Erythroblast (primary cell): ENCODE measurements around the gene HMGA1.

Source experiments
- GATA1 ChIP-seq: IDR thresholded peaks from 2 replicates; pipeline ENCODE4 v1.6.1; 2011; ENCODE audit warnings: low read depth, mild to moderate bottlenecking, control low read depth, low read length, moderate library complexity
- POLR2A ChIP-seq: IDR thresholded peaks from 2 replicates; pipeline ENCODE4 v1.6.1; 2011; ENCODE audit warnings: mild to moderate bottlenecking, low read length

DNA sequence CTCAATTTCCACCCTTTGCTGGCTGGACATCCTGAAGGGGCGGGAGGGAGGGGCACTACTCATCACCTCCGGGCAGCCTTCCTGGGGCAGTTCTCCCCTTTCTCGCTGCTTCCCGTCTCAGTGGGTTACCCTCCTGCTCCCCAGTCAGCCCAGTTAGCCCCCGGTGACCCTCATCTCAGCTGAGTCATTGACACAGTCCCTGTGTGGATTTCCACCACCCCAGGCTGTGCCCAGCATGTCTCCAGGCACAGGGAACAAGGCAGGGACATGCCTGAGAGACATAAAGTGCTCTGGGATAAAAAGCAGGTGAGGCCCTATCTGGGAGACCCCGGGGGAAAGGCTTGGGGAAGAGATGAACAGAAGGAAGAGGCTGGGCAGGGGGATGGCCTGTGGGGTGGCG, 29.9 kb upstream of the HMGA1 start:
- TF ChIP-seq POLR2A, result no peak
- TF ChIP-seq GATA1, result no peak
